T-cell (primary cell): ENCODE results near the gene LAT. TPM values are rescaled to one million over a fixed set of nuclear protein-coding genes. Genes with fewer than 3 reads are reported as not detected.
"Not testable (repeated sequence)": the region's sequence is repeated elsewhere in the genome, so short reads cannot be mapped to it uniquely, and the experiment has no call there.

ENCODE experiments used
- ATAC-seq, 4 experiments: fragments of 200-7000 bp in 3 of 4; fragments of 150-1000 bp in 1 of 4; cut with Tn5 transposase; replicated peaks in 1 of 4; 1 replicate in 3 of 4; 2 replicates in 1 of 4; pipeline ENCODE4 v1.10.0; 2021; ENCODE audit warnings: moderate library complexity in 3 of 4, mild to moderate bottlenecking in 2 of 4, moderate number of reproducible peaks in 1 of 4
- CTCF ChIA-PET, 2 donors: fragments of 300-600 bp; sonication (Branson Sonifier 250); formaldehyde crosslinking; loops; one replicate each; lab custom pipeline; 2022; ENCODE audit warnings: antibody characterized with exemption in 2 of 2; lab: Charles Lee
- POLR2A ChIA-PET, 2 donors: fragments of 300-600 bp; sonication (Branson Sonifier 250); formaldehyde crosslinking; loops; one replicate each; lab custom pipeline; 2022; ENCODE audit warnings: antibody characterized with exemption in 2 of 2; lab: Charles Lee
- DNase-seq, 35 experiments: peaks; one replicate each; pipeline versions ENCODE4 v3.0.0 to v3.0.0-alpha.2; 2013 to 2023
- H3K27ac ChIP-seq: one replicate; pipeline ENCODE4 v1.5.1; 2013; ENCODE audit warnings: low read length
- H3K27me3 ChIP-seq, 2 experiments: replicated peaks in 1 of 2; 1 replicate in 1 of 2; 2 replicates in 1 of 2; pipeline versions ENCODE4 v1.6.1 to v1.7.0; 2013; ENCODE audit warnings: low read length in 1 of 2, mixed read lengths in 1 of 2; ENCODE audit not compliant: control insufficient read depth in 2 of 2, insufficient read depth in 2 of 2; ENCODE audit errors: extremely low read depth in 1 of 2
- H3K36me3 ChIP-seq, 2 donors: 1 replicate in 1 of 2; 2 replicates in 1 of 2; pipeline versions ENCODE4 v1.6.1 to v1.7.0; 2013; ENCODE audit warnings: low read length in 1 of 2; ENCODE audit not compliant: control insufficient read depth in 2 of 2, insufficient read depth in 1 of 2; ENCODE audit errors: extremely low read depth in 1 of 2
- H3K4me1 ChIP-seq, 2 experiments: 1 replicate in 1 of 2; 2 replicates in 1 of 2; pipeline versions ENCODE4 v1.6.1 to v1.7.0; 2013; ENCODE audit warnings: low read length in 2 of 2, mixed read lengths in 1 of 2; ENCODE audit not compliant: insufficient read depth in 2 of 2, control insufficient read depth in 1 of 2; ENCODE audit errors: extremely low read depth in 1 of 2
- H3K4me3 ChIP-seq, 2 donors: 1 replicate in 1 of 2; 2 replicates in 1 of 2; pipeline versions ENCODE4 v1.5.1 to v1.7.0; 2013; ENCODE audit warnings: mild to moderate bottlenecking in 2 of 2, low read length in 1 of 2, moderate library complexity in 1 of 2; ENCODE audit not compliant: control insufficient read depth in 1 of 2; ENCODE audit errors: extremely low read depth in 1 of 2
- H3K9me3 ChIP-seq: 2 replicates; pipeline ENCODE4 v1.7.0; 2013
- H3K27ac Mint-ChIP-seq, 2 donors: one replicate each; pipeline ENCODE4 v1.8.0; 2020 to 2021; ENCODE audit warnings: mild to moderate bottlenecking in 2 of 2, mixed read lengths in 2 of 2
- H3K27me3 Mint-ChIP-seq, 2 donors: one replicate each; pipeline ENCODE4 v1.8.0; 2021 to 2022; ENCODE audit warnings: mixed read lengths in 2 of 2
- H3K36me3 Mint-ChIP-seq: one replicate; pipeline ENCODE4 v1.8.0; 2021; ENCODE audit warnings: mixed read lengths
- H3K4me1 Mint-ChIP-seq, 3 donors: one replicate each; pipeline ENCODE4 v1.8.0; 2020 to 2022; ENCODE audit warnings: mixed read lengths in 3 of 3, mild to moderate bottlenecking in 1 of 3
- H3K4me3 Mint-ChIP-seq, 3 donors: one replicate each; pipeline ENCODE4 v1.8.0; 2020 to 2022; ENCODE audit warnings: mild to moderate bottlenecking in 3 of 3, mixed read lengths in 3 of 3, moderate library complexity in 3 of 3
- H3K9me3 Mint-ChIP-seq, 3 donors: one replicate each; pipeline ENCODE4 v1.8.0; 2020 to 2022; ENCODE audit warnings: mixed read lengths in 3 of 3
- WGBS: methylation state at CpG from one replicate; pipeline ENCODE4 v1.1.5; 2013; ENCODE audit warnings: missing lambda C conversion rate; ENCODE audit not compliant: insufficient coverage; 5-methylcytosine and 5-hydroxymethylcytosine counted together
- total RNA-seq, 35 experiments: library from RNA in 6 of 35; stranded (reverse) in 6 of 35; fragments of 120-200 nt in 1 of 35; gene quantifications; one replicate each; pipeline versions ENCODE4 v1.2.1 to v1.2.4 and lab custom pipeline; 2013 to 2026

LAT gene
- total RNA-seq, 5 donors from 2014 or later (not counting 1 experiment from before 2014, with no cell fraction given), result 237 to 440 (median 378) TPM

GRCh38 chr16:28938721-28939120 lies 46.1 kb upstream of the LAT start:
- ATAC-seq (no peak), DNase-seq (no peak)
- H3K27ac Mint-ChIP-seq, result no peak overlapping the region
- no peaks in the 10 kb centered on the region for H3K9me3 Mint-ChIP-seq
- Histone ChIP-seq H3K9me3 (no peaks in the 10 kb centered on the region), H3K4me1 (peaks cover 2 to 16% of the 10 kb centered on the region in 2 experiments), H3K27me3 (no peaks in the 10 kb centered on the region), H3K4me3 (no peak overlapping the region), H3K27ac (no peak overlapping the region), H3K36me3 (no peaks in the 10 kb centered on the region)
- ChIA-PET POLR2A (no interaction called here), CTCF (interaction anchor here in 1 of 2 donors (1.4 kb wide), 1 partner anchor 10 kb away, joined by 3 read pairs; no protein-coding TSS in a partner anchor)
- H3K4me1 Mint-ChIP-seq, result peaks cover 10 to 22% (median 16%) of the 10 kb centered on the region in 3 donors
- 100% methylated on average over 3 of the region's 7 CpGs for WGBS
- no peaks in the 10 kb centered on the region for H3K36me3 Mint-ChIP-seq
- H3K4me3 Mint-ChIP-seq, result no peak overlapping the region
- no peaks in the 10 kb centered on the region for H3K27me3 Mint-ChIP-seq

GRCh38 chr16:28939825-28940224 lies 45.0 kb upstream of the LAT start:
- H3K4me3 ChIP-seq, ATAC-seq, H3K9me3 ChIP-seq, H3K4me3 Mint-ChIP-seq, H3K27me3 Mint-ChIP-seq, H3K27me3 ChIP-seq, DNase-seq, H3K36me3 Mint-ChIP-seq, H3K9me3 Mint-ChIP-seq, H3K27ac Mint-ChIP-seq, H3K27ac ChIP-seq, H3K36me3 ChIP-seq: not testable (repeated sequence)
- POLR2A ChIA-PET, result interaction anchor here in 1 of 2 donors (0.6 kb wide), 1 partner anchor 1711 kb away, joined by 7 read pairs; no protein-coding TSS in a partner anchor
- WGBS, result 68% methylated on average over 3 of the region's 7 CpGs
- H3K4me1 ChIP-seq, result peaks cover 2 to 16% of the 10 kb centered on the region in 2 experiments
- CTCF ChIA-PET, result interaction anchor here in 1 of 2 donors (1.4 kb wide), 1 partner anchor 9 kb away, joined by 3 read pairs; no protein-coding TSS in a partner anchor
- H3K4me1 Mint-ChIP-seq, result peaks cover 10 to 21% (median 16%) of the 10 kb centered on the region in 3 donors

DNA sequence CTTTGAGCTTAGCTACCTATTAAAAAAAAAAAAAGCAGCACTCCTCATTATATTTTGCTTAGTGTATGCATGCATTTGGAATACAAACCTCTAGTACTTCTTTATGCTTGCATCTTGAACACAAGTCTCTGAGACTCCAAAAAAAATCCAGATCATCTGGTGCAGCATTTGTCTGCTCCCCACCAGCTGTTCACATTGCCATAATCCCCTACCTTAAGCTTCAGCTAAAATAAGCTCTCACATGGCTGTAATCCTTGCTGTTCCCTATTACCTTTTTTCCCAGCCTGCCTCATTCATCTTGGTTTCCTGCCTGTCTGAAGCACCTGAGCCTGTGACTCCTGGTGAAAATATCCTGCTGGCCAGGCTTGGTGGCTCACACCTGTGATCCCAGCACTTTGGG lies 41.6 kb upstream of the LAT start:
- Mint-ChIP-seq H3K27me3 (no peaks in the 10 kb centered on the region), H3K36me3 (no peaks in the 10 kb centered on the region), H3K27ac (no peak overlapping the region), H3K4me3 (no peak overlapping the region), H3K4me1 (peaks cover 7 to 11% (median 9%) of the 10 kb centered on the region in 3 donors), H3K9me3 (no peaks in the 10 kb centered on the region)
- CTCF ChIA-PET, result interaction anchor here in 1 of 2 donors (2.6 kb wide), 1 partner anchor 69 kb away, joined by 8 read pairs; no protein-coding TSS in a partner anchor
- DNase-seq, result no peak
- Histone ChIP-seq H3K27ac (no peak overlapping the region), H3K27me3 (no peaks in the 10 kb centered on the region), H3K36me3 (no peaks in the 10 kb centered on the region), H3K4me3 (no peak overlapping the region), H3K9me3 (no peaks in the 10 kb centered on the region), H3K4me1 (peaks cover 0 to 10% of the 10 kb centered on the region in 2 experiments)
- POLR2A ChIA-PET, result interaction anchor here in 1 of 2 donors (0.6 kb wide), 1 partner anchor 71 kb away, joined by 3 read pairs; no protein-coding TSS in a partner anchor
- no peak for ATAC-seq

DNA sequence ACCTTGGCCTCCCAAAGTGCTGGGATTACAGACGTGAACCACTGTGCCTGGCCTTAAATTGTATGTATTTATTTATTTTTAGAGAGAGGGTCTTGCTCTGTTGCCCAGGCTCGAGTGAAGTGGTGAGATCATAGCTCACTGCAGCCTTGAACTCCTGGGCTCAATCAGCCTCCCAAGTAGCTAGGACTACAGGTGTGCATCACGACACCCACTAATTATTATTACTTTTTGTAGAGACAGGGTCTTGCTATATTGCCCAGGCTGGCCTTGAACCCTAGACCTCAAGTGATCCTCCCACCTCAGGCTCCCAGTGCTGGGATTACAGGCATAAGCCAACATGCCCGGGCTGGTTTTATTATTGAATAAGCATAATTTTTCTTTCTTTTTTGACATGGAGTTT lies 38.2 kb upstream of the LAT start:
- Histone ChIP-seq H3K9me3 (no peaks in the 10 kb centered on the region), H3K27ac (no peak overlapping the region), H3K4me1 (peaks cover 1 to 21% of the 10 kb centered on the region in 2 experiments), H3K36me3 (no peaks in the 10 kb centered on the region), H3K27me3 (no peaks in the 10 kb centered on the region), H3K4me3 (no peak overlapping the region)
- POLR2A ChIA-PET, result no interaction called here
- H3K27ac Mint-ChIP-seq, result no peak overlapping the region
- H3K9me3 Mint-ChIP-seq, result no peaks in the 10 kb centered on the region
- no peaks in the 10 kb centered on the region for H3K27me3 Mint-ChIP-seq
- no peak for ATAC-seq
- CTCF ChIA-PET, result no interaction called here
- no peak overlapping the region for H3K4me3 Mint-ChIP-seq
- H3K4me1 Mint-ChIP-seq, result peaks cover 17 to 27% (median 18%) of the 10 kb centered on the region in 3 donors
- no peak for DNase-seq
- H3K36me3 Mint-ChIP-seq, result peaks cover 3% of the 10 kb centered on the region
- WGBS, result no CpG with 5 or more reads among the region's 4 CpGs

DNA sequence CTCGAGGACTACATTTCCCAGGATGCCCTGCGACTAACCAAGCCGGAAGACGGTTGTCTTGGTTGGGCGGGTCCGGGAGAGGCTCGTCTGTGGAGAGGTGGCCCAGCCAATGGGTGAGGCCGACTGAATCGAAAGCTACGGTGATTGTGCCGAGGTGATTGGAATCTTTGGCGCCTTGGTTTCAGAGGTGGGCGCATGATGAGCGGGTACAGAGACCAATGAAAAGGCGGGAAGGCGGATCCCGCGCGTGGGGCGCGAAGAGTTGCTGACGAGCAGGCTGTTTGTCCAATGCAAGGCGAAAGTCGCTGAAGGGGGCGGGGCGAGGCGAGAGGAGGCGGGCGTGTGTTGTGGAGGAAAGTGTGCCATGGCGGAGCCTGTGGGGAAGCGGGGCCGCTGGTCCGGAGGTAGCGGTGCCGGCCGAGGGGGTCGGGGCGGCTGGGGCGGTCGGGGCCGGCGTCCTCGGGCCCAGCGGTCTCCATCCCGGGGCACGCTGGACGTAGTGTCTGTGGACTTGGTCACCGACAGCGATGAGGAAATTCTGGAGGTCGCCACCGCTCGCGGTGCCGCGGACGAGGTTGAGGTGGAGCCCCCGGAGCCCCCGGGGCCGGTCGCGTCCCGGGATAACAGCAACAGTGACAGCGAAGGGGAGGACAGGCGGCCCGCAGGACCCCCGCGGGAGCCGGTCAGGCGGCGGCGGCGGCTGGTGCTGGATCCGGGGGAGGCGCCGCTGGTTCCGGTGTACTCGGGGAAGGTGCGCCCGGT lies 34.0 kb upstream of the LAT start, which contains the start of gene NFATC2IP:
NFATC2IP (plus strand) TSS at position 290 of the 762 bp plus-strand sequence; CDS start at position 365, 75 bp downstream.
- DNase-seq, result peak; percentile 98 to 100 (median 99)
- under 1% methylated on average over 78 of the region's 79 CpGs for WGBS
- POLR2A ChIA-PET, result interaction anchor here (0.6 to 0.9 kb wide), 4 partner anchors 19 to 649 kb away, joined by 4 to 7 read pairs (median 4); no protein-coding TSS in a partner anchor

GRCh38 chr16:28951410-28951943 lies 33.4 kb upstream of the LAT start:
- Histone ChIP-seq H3K4me1 (peaks cover 10 to 32% of the 10 kb centered on the region in 2 experiments), H3K9me3 (no peaks in the 10 kb centered on the region), H3K4me3 (peak overlapping the region; percentile 73 to 74), H3K27ac (no peak overlapping the region), H3K27me3 (no peaks in the 10 kb centered on the region), H3K36me3 (peaks cover 6 to 41% of the 10 kb centered on the region in 2 donors)
- Mint-ChIP-seq H3K9me3 (no peaks in the 10 kb centered on the region), H3K27ac (peak overlapping the region; percentile 66 to 84), H3K4me1 (peaks cover 32 to 36% (median 33%) of the 10 kb centered on the region in 3 donors), H3K36me3 (peaks cover 22% of the 10 kb centered on the region), H3K27me3 (no peaks in the 10 kb centered on the region), H3K4me3 (peak overlapping the region; percentile 92 to 96 (median 96))
- ATAC-seq (no peak), DNase-seq (peak in 1 of 35 experiments; percentile 4)
- POLR2A ChIA-PET, result no interaction called here
- CTCF ChIA-PET, result interaction anchor here in 1 of 2 donors (0.5 kb wide), 1 partner anchor 728 kb away, joined by 4 read pairs; no protein-coding TSS in a partner anchor
- 2% methylated on average over 16 of the region's 17 CpGs for WGBS

More for the DNA sequence above, 34.0 kb upstream of the LAT start, which contains the start of gene NFATC2IP:
- peak within 1 kb of the TSS; percentile 47 for H3K27ac ChIP-seq
- no peaks in the 10 kb centered on the region for H3K9me3 ChIP-seq
- Mint-ChIP-seq H3K4me3 (peak within 1 kb of the TSS; percentile 92 to 96 (median 96)), H3K27ac (peak within 1 kb of the TSS; percentile 91 to 93), H3K9me3 (no peaks in the 10 kb centered on the region), H3K36me3 (peaks cover 18% of the 10 kb centered on the region), H3K4me1 (peaks cover 31 to 36% (median 33%) of the 10 kb centered on the region in 3 donors), H3K27me3 (no peaks in the 10 kb centered on the region)
- ATAC-seq, result peak; percentile 93 to 96 (median 94)
- H3K4me1 ChIP-seq, result peaks cover 10 to 36% of the 10 kb centered on the region in 2 experiments
- H3K27me3 ChIP-seq, result no peaks in the 10 kb centered on the region
- peak within 1 kb of the TSS; percentile 73 to 74 for H3K4me3 ChIP-seq
- CTCF ChIA-PET, result interaction anchor here in 1 of 2 donors (0.6 to 1.3 kb wide), 7 partner anchors 14 to 840 kb away, joined by 3 to 8 read pairs (median 3); partner anchors contain the start of genes CLN3, KIF22, LAT and TUFM
- peaks cover 4 to 35% of the 10 kb centered on the region in 2 donors for H3K36me3 ChIP-seq
